ENCODE data around the gene ACP1.
A peak's percentile ranks its signal among the peaks of the same experiment; 100 is the strongest.

ACP1 gene

GRCh38 chr2:264493-265468 lies at the start of gene ACP1:
Gene ACP1 (plus strand): TSS chr2:264947. CDS start chr2:264965, 18 bp downstream.
- H2AFZ ChIP-seq (ENCODE audit: low read depth, low read length, severe bottlenecking) = peak within 1 kb of the TSS; percentile 76
- no peaks in the 10 kb centered on the region for H3K9me2 ChIP-seq (replicated peaks; ENCODE audit: insufficient read depth, low read length)
- peaks cover 1% of the 10 kb centered on the region; the same call in 1 of the 2 replicates for H3K36me3 ChIP-seq (ENCODE audit: low read length)
- TF ChIP-seq EZH2phosphoT487 (conservative IDR thresholded peaks at IDR 0.05; ENCODE audit: low read length) = no peak
- TF ChIP-seq CTCF (IDR thresholded peaks at IDR 0.05; ENCODE audit: insufficient read depth, low read length, poor library complexity, severe bottlenecking) = no peak
- H3K4me2 ChIP-seq (ENCODE audit: low read depth, low read length, poor library complexity, severe bottlenecking) = peak within 1 kb of the TSS; percentile 99
- H4K20me1 ChIP-seq (ENCODE audit: low read depth, low read length) = peaks cover 30% of the 10 kb centered on the region; the same call in 1 of the 2 replicates
- peaks cover 49% of the 10 kb centered on the region for H3K79me2 ChIP-seq (ENCODE audit: insufficient read depth, low read length)
- H3K4me3 ChIP-seq (ENCODE audit: insufficient read depth, low read length, poor library complexity, severe bottlenecking) = peak within 1 kb of the TSS; percentile 100
- peaks cover 17% of the 10 kb centered on the region for H3F3A ChIP-seq (ENCODE audit: insufficient read depth)
- H3K9me3 ChIP-seq (ENCODE audit: insufficient read depth, low read length) = no peaks in the 10 kb centered on the region
- H3K9ac ChIP-seq (ENCODE audit: low read length) = peak within 1 kb of the TSS; percentile 96
- peak within 1 kb of the TSS; percentile 59 for H3K27ac ChIP-seq (ENCODE audit: low read depth, low read length)
- H3K27me3 ChIP-seq (ENCODE audit: low read length) = no peaks in the 10 kb centered on the region

- no peak overlapping the region for H3K4me3 ChIP-seq (ENCODE audit: insufficient read depth, low read length, poor library complexity, severe bottlenecking)
- no peaks in the 10 kb centered on the region for H3K79me2 ChIP-seq (ENCODE audit: insufficient read depth, low read length)
- H3K9ac ChIP-seq (ENCODE audit: low read length) = no peak overlapping the region
- TF ChIP-seq CTCF (IDR thresholded peaks at IDR 0.05; ENCODE audit: insufficient read depth, low read length, poor library complexity, severe bottlenecking) (no peak), EZH2phosphoT487 (conservative IDR thresholded peaks at IDR 0.05; ENCODE audit: low read length) (no peak)
- no peaks in the 10 kb centered on the region; the same call in 1 of the 2 replicates for H3K9me3 ChIP-seq (ENCODE audit: insufficient read depth, low read length)
- H4K20me1 ChIP-seq (ENCODE audit: low read depth, low read length) = no peaks in the 10 kb centered on the region
- H2AFZ ChIP-seq (ENCODE audit: low read depth, low read length, severe bottlenecking) = no peak overlapping the region
- no peak overlapping the region for H3K4me2 ChIP-seq (ENCODE audit: low read depth, low read length, poor library complexity, severe bottlenecking)
- no peaks in the 10 kb centered on the region for H3K36me3 ChIP-seq (ENCODE audit: low read length)
- no peaks in the 10 kb centered on the region for H3K27me3 ChIP-seq (ENCODE audit: low read length)
- H3F3A ChIP-seq (ENCODE audit: insufficient read depth) = no peaks in the 10 kb centered on the region
- no peak overlapping the region for H3K27ac ChIP-seq (ENCODE audit: low read depth, low read length)
- H3K9me2 ChIP-seq (replicated peaks; ENCODE audit: insufficient read depth, low read length) = no peaks in the 10 kb centered on the region
Observed at GRCh38 chr2:216068-216467, 48.7 kb upstream of the ACP1 start.

- H3K27ac ChIP-seq (ENCODE audit: low read depth, low read length) = no peak overlapping the region
- TF ChIP-seq EZH2phosphoT487 (conservative IDR thresholded peaks at IDR 0.05; ENCODE audit: low read length) = no peak
- H3K36me3 ChIP-seq (ENCODE audit: low read length) = no peaks in the 10 kb centered on the region
- no peaks in the 10 kb centered on the region for H4K20me1 ChIP-seq (ENCODE audit: low read depth, low read length)
- H3K9me2 ChIP-seq (replicated peaks; ENCODE audit: insufficient read depth, low read length) = no peaks in the 10 kb centered on the region
- H3K9ac ChIP-seq (ENCODE audit: low read length) = no peak overlapping the region
- no peak overlapping the region for H2AFZ ChIP-seq (ENCODE audit: low read depth, low read length, severe bottlenecking)
- H3K4me2 ChIP-seq (ENCODE audit: low read depth, low read length, poor library complexity, severe bottlenecking) = no peak overlapping the region
- H3F3A ChIP-seq (ENCODE audit: insufficient read depth) = no peaks in the 10 kb centered on the region
- H3K4me3 ChIP-seq (ENCODE audit: insufficient read depth, low read length, poor library complexity, severe bottlenecking) = no peak overlapping the region
- H3K79me2 ChIP-seq (ENCODE audit: insufficient read depth, low read length) = no peaks in the 10 kb centered on the region
- H3K9me3 ChIP-seq (ENCODE audit: insufficient read depth, low read length) = no peaks in the 10 kb centered on the region
- H3K27me3 ChIP-seq (ENCODE audit: low read length) = no peaks in the 10 kb centered on the region
Observed at GRCh38 chr2:223451-223850, 41.3 kb upstream of the ACP1 start.
